Left renal cortex interstitium (tissue), 4 donors: ENCODE data around the gene CNTNAP1. TPM values are rescaled to one million over a fixed set of nuclear protein-coding genes. Genes with fewer than 3 reads are reported as not detected.
A peak's percentile ranks its signal among the peaks of the same experiment; 100 is the strongest.
"Not testable (repeated sequence)": the region's sequence is repeated elsewhere in the genome, so short reads cannot be mapped to it uniquely, and the experiment has no call there.

Experiments
- DNase-seq, 4 donors: peaks; one replicate each; pipeline ENCODE4 v3.0.0-alpha.2; 2013; ENCODE audit warnings: low read depth in 4 of 4, low spot score in 2 of 4, missing footprints in 1 of 4
- polyA plus RNA-seq, 4 donors: library from polyadenylated mRNA; unstranded; fragments of 120-200 nt; gene quantifications; one replicate each; pipeline ENCODE4 v1.2.1, GENCODE V29; 2013; ENCODE audit not compliant: insufficient read length in 4 of 4

Gene CNTNAP1
- 10 to 100 TPM in 1 of 4 donors, 1 to 10 TPM in 3; 8.1 to 11.1 (median 8.6) TPM for polyA plus RNA-seq

DNA sequence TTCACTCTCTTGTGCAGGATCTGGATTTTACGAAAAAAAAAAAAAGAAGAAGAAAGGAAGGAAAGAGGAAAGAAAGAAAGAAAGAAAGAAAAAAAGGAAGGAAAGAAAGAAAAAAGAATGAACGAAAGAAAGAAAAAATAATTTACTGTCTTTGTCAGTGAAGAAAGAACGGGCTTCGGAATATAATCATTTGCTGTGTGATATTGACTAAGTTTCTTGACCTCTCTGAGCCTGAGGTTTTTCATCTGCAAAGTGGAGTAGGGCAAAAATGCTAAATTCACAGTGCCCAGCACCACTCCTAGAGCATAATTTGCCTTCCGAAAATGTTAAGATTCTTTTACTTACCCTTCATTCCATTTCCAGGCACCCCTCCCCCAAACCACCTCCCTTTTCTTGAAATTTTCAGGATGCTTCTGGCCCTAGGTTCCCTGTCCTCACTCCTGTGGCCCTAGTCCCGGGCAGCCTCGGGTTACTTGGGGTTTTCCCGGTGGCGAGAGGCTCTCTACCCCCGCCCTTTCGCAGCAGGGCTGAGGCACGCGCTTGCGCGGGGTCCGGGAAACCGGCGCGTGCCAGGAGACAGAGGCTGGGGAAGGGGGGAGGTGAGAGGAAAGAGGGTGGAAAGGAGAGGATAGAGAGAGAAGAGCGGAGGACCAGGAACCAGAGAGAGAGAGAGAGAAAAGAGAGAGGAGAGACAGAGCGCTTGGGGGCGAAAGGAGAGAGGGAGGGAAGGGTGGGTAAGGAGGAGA lies at the start of gene CNTNAP1:
Gene CNTNAP1 (plus strand): TSS at position 556 of the 746 bp plus-strand sequence. CDS start 299 bp downstream, outside the sequence.
- peak in 1 of 4 donors; percentile 47 for DNase-seq

GRCh38 chr17:42632949-42633444 lies 49.3 kb upstream of the CNTNAP1 start:
- no peak for DNase-seq

- DNase-seq: no peak
Measured at GRCh38 chr17:42639525-42640113, 42.7 kb upstream of the CNTNAP1 start.

DNA sequence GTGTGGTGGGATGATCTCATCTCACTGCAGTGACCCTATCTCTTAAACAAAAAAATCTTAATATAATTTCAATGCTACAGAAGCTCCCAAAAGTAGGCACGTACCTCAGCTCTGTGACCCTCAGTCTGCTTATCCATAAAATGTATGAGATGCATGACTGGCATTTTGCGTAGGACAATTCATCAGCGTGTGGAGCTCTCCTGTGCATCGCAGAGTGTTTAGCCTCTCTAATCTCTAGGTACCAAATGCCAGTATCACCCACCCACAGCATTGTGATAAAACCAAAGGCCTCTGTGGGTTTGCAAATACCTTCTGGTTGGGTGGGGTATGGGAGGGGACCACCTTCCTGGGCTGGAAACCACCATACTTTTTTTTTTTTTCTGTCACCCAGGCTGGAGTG lies 42.2 kb upstream of the CNTNAP1 start:
- no peak for DNase-seq

DNA sequence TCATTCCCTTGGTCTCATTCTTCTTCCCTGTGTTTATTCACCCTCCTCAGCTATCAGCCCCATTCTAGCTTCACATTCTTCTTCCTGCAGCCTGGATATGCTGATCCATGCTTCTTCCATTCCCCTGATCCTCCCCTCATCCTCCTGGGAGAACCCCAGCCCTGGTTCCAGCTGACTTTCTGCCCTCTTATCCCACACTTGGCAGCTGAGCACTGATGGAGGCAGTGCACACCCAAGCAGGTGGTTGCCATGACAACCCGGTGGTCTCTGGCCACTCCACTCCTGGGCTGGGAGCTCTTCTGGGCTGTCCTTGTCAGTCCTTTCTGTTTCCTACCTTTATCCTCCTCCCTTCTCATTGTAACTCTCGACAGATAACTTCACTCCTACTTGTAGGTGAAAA lies 40.0 kb upstream of the CNTNAP1 start:
- DNase-seq: no peak

- no peak for DNase-seq
Measured at GRCh38 chr17:42647778-42648177, 34.6 kb upstream of the CNTNAP1 start.

DNA sequence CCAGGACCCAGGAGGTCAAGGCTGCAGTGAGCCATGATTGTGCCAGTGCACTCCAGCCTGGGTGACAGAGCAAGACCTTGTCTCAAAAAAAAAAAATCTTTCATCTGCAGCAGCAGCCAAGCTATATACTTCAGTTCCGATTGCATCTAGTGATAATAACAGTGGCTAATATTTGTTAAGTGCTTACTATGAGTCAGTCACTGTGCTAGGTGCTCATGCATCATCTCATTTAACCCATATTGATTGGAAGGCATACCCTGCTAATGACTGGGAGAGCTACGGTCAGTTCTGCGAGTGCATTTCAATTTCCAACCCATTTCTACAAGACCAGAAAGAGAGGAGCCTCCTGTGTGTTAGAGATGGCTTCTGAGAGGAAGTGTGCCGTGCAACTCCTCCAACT lies 30.9 kb upstream of the CNTNAP1 start:
- DNase-seq: no peak

GRCh38 chr17:42653179-42654124 lies 28.9 kb upstream of the CNTNAP1 start:
- DNase-seq: peak in 1 of 4 donors; percentile 26

DNA sequence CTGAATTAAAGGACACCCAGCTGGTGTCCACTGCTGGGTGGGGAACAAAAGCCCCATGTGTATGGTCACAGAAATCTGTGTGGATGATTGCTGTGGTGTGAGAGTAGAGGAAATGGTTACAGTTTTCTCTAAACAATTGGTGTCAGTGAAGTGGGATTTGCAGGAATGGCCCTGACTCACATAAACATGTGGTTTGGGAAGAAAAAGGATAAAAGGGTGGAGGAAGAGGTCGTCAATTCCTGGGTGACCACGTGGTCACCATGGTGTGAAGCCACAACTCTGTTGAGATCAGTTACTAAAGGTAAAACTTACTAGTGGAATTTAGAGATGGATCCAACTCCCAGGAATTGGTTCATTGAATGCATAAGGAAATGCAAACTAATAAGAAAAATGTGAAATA lies 26.8 kb upstream of the CNTNAP1 start:
- no peak for DNase-seq

DNA sequence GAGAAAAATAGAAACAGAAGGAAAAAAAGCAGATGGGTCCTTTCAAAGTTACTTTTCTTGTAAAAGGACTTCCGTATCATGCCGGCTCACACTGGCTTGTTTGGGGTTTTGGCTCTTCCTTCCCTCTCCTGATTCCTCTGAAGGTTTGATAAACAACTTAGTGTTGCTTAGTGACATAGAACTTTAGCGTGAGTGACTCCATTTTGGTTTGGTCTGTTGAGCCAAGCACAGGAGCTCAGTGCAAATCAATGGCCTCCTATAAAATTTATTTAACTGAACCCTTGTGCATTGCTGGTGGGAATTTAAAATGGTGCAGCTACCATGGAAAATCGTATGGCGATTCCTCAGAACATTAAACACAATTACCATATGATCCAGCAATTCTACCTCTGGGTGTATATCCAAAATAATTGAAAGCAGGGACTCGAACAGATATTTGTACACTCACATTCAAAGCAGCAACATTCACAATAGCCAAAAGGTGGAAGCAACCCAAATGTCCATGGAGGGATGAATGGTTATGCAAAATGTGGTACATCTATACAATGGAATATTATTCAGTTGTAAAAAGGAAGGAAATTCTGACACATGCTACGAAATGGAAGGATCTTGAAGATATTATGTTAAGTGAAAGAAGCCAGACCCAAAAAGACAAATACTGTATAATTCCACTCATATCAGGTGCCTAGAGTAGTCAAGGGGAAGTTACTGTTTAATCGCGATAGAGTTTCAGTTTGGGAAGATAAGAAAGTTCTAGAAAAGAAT lies 24.3 kb upstream of the CNTNAP1 start:
- no peak for DNase-seq

DNA sequence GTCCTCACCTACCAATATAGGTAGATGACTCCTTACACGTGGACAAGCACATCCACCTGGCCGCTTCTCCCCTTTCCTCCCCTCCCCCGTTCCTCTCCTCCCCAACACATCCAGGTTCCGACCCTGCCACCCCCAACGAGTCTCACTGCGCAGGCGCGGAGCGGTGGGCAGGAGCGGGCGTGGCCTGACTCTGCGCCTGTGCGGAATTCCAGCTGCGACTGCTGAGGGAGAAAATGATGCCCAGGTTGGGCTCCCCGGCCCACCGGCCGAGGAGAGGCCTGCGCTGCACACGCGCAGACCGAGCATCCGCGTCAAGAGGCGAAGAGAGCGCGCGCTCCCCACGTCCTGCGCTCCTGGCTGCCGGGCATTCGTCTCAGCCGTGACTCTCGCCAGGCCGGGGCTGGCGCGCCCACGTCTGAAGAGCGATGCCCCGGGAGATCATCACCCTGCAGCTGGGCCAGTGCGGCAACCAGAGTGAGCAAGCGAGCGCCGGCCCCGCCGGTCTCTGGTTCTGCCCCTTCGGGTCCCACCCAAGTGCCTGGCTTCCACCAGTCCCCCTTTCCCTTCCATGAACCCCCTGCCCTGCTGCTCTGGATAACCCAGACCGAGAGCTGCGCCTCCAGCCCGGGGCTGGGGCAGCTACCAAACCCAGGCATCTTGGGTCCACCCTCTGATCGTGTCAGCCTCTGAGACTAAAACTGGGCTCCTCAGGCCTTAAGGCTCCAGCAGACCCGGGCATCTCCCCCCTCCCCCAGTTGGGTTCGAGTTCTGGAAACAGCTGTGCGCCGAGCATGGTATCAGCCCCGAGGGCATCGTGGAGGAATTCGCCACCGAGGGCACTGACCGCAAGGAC lies 23.0 kb upstream of the CNTNAP1 start, which contains the start of gene TUBG2:
Gene TUBG2 (plus strand): TSS at position 206 of the 853 bp plus-strand sequence. CDS start 220 bp downstream, at position 426.
- DNase-seq: peak in 2 of 4 donors; percentile 89 to 92

GRCh38 chr17:42659932-42660274 lies 22.4 kb upstream of the CNTNAP1 start:
- not testable (repeated sequence) for DNase-seq

GRCh38 chr17:42660692-42661345 lies 21.5 kb upstream of the CNTNAP1 start:
- DNase-seq: no peak

- DNase-seq: no peak
Measured at GRCh38 chr17:42665581-42666001, 16.7 kb upstream of the CNTNAP1 start.

DNA sequence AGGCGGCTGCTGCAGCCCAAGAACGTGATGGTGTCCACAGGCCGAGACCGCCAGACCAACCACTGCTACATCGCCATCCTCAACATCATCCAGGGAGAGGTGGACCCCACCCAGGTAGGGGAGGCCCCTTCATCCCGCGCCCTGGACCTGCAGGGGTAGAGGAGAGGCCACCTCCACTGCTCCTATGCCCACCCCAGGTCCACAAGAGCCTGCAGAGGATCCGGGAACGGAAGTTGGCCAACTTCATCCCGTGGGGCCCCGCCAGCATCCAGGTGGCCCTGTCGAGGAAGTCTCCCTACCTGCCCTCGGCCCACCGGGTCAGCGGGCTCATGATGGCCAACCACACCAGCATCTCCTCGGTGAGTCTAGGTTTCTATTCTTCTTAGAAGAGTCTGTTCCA lies 16.2 kb upstream of the CNTNAP1 start:
- not testable (repeated sequence) for DNase-seq

DNA sequence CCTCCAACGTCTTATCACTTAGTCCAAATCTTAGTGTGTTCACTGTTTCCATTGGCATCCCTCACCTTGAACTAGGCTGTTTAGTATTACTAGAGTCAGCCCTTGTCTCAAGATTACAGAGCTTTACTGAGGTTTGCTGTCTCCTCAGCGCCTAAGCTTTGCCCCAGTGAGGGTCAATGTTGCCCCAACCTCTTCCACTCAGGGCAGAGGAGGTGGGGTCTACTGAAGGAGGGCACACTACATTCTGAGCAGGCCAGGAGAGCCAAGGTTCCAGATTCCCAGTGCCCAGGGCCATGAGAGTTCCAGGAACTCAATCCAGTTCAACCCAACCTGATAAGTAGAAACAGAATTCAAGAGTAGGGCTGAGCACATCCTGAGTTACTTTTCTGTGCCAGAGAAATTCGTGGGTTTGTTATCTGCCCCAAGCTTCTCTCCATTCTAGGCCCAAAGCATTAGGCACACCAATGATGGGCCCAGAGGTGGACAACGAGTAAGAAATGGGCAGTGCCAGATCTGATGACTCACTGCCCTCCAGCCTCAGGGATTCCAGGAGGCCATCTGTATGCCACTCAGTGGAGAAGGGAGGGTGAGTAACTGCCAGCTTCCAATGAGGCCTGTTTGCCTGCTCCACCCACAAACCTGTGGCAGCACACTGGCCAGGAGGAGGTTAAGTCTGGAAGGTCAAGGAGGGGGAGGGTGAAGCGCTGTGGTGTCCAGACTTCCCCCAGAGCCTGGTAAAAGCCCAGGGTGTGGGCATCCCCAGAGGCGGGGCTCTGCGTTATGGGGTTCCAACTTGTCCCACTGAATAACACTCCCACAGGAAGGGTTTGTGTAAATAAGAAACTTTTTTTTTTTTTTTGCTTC lies 15.0 kb upstream of the CNTNAP1 start:
- no peak for DNase-seq

DNA sequence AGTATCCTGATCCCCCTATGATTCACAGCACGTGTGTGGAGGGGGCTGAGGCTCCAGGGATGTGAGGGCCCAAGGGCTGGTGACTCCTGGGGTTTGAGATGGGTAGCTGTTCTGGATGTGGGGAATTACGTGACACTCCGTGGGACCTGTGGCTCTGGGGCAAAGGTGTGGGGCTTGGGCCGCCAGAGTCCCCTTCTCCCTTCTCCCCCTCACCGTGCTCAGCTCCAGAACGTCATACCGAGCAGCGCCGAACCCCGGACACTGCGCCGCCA lies 12.7 kb upstream of the CNTNAP1 start:
- no peak for DNase-seq
